Activated naive CD4-positive, alpha-beta T cell treated with Interleukin-2 at 50 U/mL for 16 hours (primary cell): ENCODE measurements around the gene GPRIN2.
A peak's percentile ranks its signal among the peaks of the same experiment; 100 is the strongest.

ENCODE experiments used
- DNase-seq: peaks from one replicate; pipeline ENCODE4 v3.0.0-alpha.2; 2020

Gene GPRIN2

GRCh38 chr10:46547541-46548497 lies 8.6 kb downstream of the GPRIN2 start:
- no peak for DNase-seq

- peak; percentile 2 for DNase-seq
Observed at GRCh38 chr10:46546591-46547540, 9.6 kb downstream of the GPRIN2 start.

DNA sequence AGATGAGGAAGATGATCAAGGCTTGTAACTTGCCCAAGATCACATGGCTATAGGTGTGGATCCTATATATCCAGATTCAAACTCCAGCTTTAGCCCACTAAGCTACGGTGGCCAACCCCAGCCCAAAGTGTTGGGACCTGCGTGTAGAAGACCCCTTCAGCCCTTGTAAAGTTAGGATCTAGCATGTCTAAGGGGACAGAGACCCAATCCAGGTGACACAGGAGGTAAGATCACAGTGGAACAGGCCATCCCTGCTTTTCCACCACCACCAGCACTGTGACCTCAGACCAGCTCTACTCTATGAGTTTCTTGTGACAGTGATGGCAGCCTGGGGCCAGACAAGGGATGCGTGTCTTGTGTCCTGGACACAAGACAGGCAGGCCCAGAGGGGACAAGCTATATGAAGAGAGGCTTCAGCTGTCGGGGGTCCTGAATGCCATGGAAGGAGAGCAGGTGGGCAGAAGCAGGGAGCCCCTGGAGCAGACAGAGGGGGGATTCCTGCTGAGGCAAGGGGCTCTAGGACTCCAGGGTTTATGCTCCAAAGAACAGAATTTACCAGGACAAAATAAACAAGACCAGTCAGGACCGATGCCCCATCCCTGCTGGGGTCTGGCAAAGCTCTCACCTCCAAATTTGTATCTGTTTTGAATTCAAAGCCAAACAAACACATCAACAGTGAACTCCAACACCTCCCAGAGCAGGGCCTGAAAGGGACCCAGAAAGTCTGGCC lies 10.4 kb downstream of the GPRIN2 start:
- DNase-seq: peak; percentile 1

DNA sequence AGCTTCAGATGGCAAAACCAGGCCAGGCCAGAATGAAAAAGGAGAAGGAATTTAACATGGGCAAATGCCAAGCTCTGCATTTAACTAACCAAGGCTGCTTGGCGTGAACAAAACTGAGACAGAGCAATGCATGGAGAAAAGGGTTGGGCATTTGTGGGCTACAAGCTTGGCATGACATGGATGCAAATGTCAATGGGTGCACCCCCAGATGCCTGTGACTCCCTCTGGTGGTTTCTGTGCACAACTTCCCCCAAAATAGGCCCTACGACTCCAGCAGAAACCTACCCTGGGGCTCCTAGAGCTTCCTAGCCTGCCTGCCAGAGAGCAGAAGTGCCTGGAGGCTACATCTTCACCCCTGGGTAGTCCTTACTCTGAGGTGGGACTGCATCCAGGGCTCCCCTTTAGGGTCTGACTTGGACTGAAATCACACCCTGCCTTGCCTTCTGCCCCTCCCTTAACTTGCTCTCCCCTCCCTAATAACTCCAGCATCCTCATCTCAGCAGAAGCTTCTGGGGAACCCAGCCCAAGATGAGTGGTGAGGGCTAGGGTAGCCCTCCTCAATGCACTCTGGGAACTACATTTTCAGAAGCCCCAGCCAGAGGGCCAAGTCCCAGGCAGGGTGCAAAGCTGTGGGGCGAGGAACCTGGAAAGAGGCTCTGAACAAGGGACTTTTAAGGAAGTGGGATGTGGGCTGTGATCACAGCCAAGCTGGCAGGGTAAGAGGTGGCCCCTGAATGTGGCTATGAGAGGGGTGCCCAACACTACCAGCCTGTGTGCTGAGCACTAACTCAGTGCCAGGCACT lies 11.3 kb downstream of the GPRIN2 start:
- DNase-seq: peak; percentile 2

- peak; percentile 2 for DNase-seq
Observed at GRCh38 chr10:46543466-46544377, 12.7 kb downstream of the GPRIN2 start.

- DNase-seq: peak; percentile 1
Observed at GRCh38 chr10:46542567-46543465, 13.6 kb downstream of the GPRIN2 start.

DNA sequence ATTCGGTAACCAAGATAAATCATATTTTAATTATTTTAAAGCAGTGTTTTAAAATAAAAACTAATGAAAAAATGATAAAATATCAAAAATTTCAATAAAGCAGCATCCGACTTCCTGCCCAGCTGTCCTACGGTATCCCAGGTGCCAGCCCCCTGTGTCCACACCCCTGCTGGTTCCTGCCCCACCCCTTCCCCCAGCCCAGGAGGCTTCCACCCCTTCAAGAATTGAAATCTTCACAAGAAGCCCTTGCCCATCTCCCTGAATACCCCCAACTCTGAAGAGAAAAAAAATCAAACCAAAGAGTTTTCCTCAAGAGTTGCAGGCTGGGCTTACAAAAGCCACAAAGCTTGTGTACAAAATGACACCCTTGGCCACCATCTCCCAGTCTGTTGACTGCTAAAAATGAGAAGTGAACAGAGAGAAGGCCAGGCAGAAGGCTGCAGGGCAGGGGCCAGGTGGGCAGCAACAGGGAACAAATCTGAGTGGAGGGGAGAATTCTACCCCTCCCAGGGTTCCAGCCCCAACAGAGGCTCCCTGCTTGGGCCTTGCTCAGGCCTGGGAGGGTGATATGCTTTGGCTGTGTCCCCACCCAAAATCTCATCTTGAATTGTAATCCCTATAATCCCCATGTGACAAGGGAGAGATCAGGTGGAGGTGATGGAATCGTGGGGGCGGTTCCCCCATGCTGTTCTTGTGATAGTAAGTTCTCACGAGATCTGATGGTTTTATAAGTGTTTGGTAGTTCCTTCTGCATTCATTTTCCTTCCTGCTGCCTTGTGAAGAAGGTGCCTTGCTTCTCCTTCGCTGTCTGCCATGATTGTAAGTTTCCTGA lies 14.5 kb downstream of the GPRIN2 start:
- peak; percentile 1 for DNase-seq

DNA sequence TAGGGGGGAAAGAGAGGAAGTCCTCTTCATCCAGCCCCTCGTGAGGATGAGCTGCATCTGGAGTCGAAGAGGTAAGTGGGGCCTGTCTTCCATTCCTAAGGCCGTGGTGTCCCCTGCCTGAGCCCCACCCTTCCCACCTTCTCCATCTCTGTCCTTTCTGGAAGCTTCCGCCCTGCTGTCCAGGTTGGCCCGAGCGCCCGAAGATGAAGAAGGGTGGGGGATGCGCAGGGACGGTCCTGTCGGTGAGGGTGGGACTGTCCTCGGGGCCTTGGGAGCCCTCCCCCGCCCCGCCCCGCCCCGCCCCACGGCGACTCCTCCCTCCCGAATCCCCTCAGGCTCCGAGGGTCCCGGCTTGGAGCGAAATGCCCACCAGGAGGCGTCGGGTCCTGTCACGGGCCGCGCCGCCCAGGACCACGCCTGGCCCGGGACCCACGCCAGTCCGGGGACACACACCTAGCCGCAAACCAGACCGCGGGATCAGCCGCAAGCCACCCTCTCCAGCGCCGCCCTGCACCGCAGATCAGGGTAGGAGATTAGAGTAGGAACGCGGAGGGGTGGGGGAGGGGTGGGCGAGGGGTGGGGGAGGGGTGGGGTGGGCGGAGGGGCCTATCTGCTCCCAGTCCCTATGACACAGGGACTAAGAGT lies 15.3 kb downstream of the GPRIN2 start:
- DNase-seq: no peak

GRCh38 chr10:46540412-46541016 lies 15.9 kb downstream of the GPRIN2 start:
- no peak for DNase-seq

GRCh38 chr10:46539596-46540411 lies 16.7 kb downstream of the GPRIN2 start:
- DNase-seq: no peak

DNA sequence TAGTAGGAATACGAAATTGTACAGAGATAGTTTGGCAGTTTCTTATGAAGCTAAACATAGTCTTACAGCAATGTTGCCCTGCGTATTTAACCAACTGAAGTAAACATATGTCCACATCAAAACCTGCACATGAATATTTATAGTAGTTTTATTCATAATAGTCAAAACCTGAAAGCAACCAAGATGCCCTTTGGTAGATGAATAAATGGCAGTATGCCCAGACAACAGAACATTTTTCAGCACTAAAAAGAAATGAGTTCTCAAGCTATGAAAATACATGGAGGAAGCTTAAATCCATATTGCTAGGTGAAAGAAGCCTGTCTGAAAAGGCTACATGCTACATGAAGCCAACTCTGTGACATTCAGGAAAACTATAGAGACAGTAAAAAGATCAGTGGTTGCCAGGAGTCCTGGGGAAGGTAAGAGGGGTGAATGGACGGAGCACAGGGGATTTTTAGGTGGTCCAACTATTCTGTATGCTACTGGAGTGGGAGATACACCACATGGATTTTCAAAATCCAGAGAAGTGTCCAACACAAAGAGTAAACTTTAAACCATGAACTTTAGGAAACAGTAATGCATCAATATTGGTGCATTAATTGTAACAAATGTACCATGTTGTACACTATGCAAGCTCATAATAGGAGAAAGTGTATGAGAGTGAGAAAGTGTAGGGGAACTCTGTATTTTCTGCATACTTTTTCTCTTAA lies 17.6 kb downstream of the GPRIN2 start:
- no peak for DNase-seq

DNA sequence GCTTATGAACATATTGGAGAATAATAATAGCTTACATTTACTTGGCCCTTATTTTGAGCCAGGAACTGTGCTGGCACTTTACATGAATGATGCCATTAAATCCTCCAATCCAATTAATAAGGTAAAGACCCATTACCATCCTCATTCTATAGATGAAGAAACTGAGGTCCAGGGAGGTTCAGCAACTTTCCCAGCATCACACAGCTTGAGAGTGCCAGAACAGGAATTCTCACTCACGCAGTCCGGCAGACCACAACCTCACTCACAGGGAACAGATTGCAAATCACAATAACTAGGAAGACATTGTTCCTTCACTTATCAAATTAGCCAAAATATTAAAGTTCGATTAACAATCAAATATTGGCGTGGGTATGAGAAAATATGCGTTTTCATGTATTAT lies 18.3 kb downstream of the GPRIN2 start:
- no peak for DNase-seq

DNA sequence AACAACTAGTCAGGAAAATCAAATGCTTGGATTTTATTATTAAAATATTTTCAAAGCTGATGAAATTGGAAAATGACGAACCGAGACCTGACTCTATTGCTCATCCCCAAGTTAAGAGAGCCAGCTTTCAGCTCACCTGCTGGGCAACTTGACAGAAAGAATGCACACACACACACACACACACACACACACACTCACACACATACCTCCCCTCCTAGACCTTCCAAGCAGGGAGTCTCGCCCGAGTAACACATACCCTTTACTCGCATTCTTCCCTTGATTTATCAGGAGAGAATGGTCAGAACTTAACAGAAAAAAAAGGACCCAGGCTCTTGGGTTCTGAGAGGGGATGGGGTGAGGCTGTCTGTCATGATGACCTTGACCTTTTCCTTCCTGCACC lies 19.1 kb downstream of the GPRIN2 start:
- no peak for DNase-seq

- DNase-seq: no peak
Observed at GRCh38 chr10:46536781-46537180, 19.7 kb downstream of the GPRIN2 start.

DNA sequence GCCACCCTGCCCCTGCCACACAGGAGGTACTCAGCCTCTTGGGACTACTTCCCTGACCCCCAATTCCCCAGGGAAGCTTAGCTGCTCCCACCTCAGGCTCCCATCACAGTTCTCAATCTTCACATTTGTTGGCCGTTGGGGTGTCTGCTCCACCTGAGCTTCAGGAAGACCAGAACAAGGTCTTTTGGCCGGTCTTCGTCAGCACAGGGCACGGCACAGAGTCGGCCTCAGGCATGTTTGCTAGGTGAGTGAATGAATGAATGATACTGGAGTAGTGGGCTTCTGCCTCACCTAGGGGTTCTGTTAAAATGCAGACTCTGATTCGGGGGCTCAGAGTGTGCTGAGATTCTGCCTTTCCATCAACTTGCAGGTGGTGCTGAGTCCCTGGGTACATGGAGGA lies 20.3 kb downstream of the GPRIN2 start:
- DNase-seq: no peak

DNA sequence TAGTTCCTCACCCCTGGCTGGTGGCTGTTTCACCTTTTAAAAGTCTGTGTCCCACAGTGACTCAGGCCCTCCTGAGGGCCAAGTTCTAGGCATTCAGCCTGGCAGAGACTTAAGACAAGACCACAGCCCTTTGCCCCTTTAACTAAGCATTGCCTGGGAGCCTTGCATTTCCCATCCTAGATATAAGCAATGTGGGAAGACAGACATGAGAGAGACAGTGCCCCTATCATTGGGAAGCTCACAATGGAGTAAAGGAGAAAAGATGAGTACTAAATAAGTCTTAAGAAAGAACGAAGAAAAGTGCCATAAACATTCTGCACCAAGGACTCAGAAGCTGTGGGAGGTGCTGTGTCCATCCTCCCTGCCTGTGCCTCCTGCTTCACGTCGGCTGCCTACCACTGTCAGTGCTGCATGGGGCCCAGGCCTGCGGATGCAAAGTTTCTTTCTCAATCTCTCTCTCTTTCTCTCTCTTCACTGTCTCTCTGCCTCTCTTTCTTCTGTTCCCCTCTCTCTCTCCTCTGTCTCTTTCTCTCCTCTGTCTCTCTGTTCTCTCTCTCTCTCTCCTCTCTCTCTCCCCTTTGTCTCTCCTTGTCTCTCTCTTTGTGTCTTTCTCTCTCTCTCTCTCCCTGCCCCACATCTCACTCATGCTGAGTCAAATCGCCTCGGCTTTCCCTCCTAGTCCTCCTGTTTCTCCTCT lies 21.5 kb downstream of the GPRIN2 start:
- DNase-seq: no peak
